Activated T-cell treated with anti-CD3 and anti-CD28 coated beads for 1 hour (primary cell): Measurements from ENCODE around the gene SH3TC2.

Experiments
- DNase-seq: peaks from one replicate; pipeline ENCODE4 v3.0.0-alpha.2; 2020; ENCODE audit warnings: low read depth

SH3TC2 gene

GRCh38 chr5:148999741-149000140, 63.1 kb downstream of the SH3TC2 start:
- DNase-seq: no peak

- DNase-seq: no peak
These were observed 64.6 kb downstream of the SH3TC2 start for GRCh38 chr5:148998174-148998797.

GRCh38 chr5:148996270-148996669, 66.6 kb downstream of the SH3TC2 start:
- no peak for DNase-seq

GRCh38 chr5:148995791-148996190, 67.1 kb downstream of the SH3TC2 start:
- no peak for DNase-seq

GRCh38 chr5:148993283-148993936, 69.5 kb downstream of the SH3TC2 start:
- DNase-seq: no peak

- no peak for DNase-seq
These were observed 70.6 kb downstream of the SH3TC2 start for GRCh38 chr5:148992265-148992664.

GRCh38 chr5:148991566-148991965, 71.3 kb downstream of the SH3TC2 start:
- no peak for DNase-seq

GRCh38 chr5:148990817-148991216, 72.0 kb downstream of the SH3TC2 start:
- no peak for DNase-seq

- no peak for DNase-seq
These were observed 73.3 kb downstream of the SH3TC2 start for GRCh38 chr5:148989567-148989966.

GRCh38 chr5:148988328-148988727, 74.5 kb downstream of the SH3TC2 start:
- DNase-seq: no peak

- DNase-seq: no peak
These were observed 76.2 kb downstream of the SH3TC2 start for GRCh38 chr5:148986636-148987035.

GRCh38 chr5:148984345-148984744, 78.5 kb downstream of the SH3TC2 start:
- DNase-seq: no peak

- no peak for DNase-seq
These were observed 81.5 kb downstream of the SH3TC2 start for GRCh38 chr5:148981353-148981752.

GRCh38 chr5:148980731-148981130, 82.1 kb downstream of the SH3TC2 start:
- no peak for DNase-seq

- no peak for DNase-seq
These were observed 83.7 kb downstream of the SH3TC2 start for GRCh38 chr5:148979083-148979723.

- DNase-seq: no peak
These were observed 84.3 kb downstream of the SH3TC2 start for GRCh38 chr5:148978370-148979082.

GRCh38 chr5:148976569-148977381, 86.1 kb downstream of the SH3TC2 start:
- DNase-seq: no peak

GRCh38 chr5:148974642-148975327, 88.1 kb downstream of the SH3TC2 start:
- no peak for DNase-seq

- DNase-seq: no peak
These were observed 89.4 kb downstream of the SH3TC2 start for GRCh38 chr5:148973455-148973854.

- DNase-seq: no peak
These were observed 89.9 kb downstream of the SH3TC2 start for GRCh38 chr5:148972974-148973374.

GRCh38 chr5:148972396-148972795, 90.5 kb downstream of the SH3TC2 start:
- DNase-seq: no peak
